Heart left ventricle (tissue), 13 donors: ENCODE data around the gene GATAD2B.

ENCODE experiments used
- POLR2A ChIP-seq, 2 donors: fragments of 450-650 bp; IDR thresholded peaks; one replicate each; pipeline ENCODE4 v1.6.1; 2017; ENCODE audit warnings: antibody characterized with exemption in 2 of 2, mild to moderate bottlenecking in 2 of 2, moderate library complexity in 2 of 2
- TF ChIP-seq, protein P1 (sequence below), 12 donors: fragments of 200-600 bp; sonication (generic) in 4 of 12; IDR thresholded peaks; one replicate each; pipeline versions ENCODE4 v1.5.0 to v1.8.0; 2018 to 2022; ENCODE audit warnings: antibody characterized with exemption in 12 of 12, mild to moderate bottlenecking in 5 of 12
- donor health status: ischemic (EF 13 %, LVEDD 7.1; RV severe dilation, severe dysfunction).
- donor health status: DM: no; HTN: yes; CAD: no.
- donor health status: DM: no; HTN: no; CAD: no.
- donor health status: ischemic (EF 25% LVEDD 6.9; RV normal size, moderate dysfunction).
- donor health status: ischemic (EF 25% LVEDD 5.7; RV mildly dilated, moderate dysfunction).
- donor health status: ischemic (EF 35%, LVEDD 5.7; RV mildly dilated, moderate dysfunction).
- donor health status: nonischemic (EF 11% LVEDD 7.7; RV severe dilation, severe dysfunction).
- donor health status: DM: yes; HTN: yes; CAD: no.
- donor health status: PGD.
- donor health status: ischemic (EF 29% LVEDD 5.4; RV normal size, mild dysfunction).
- donor health status: nonischemic (EF 23%, LVEDD 6.1; RV moderate dilation, normal function).

- TF ChIP-seq, protein P1, sequence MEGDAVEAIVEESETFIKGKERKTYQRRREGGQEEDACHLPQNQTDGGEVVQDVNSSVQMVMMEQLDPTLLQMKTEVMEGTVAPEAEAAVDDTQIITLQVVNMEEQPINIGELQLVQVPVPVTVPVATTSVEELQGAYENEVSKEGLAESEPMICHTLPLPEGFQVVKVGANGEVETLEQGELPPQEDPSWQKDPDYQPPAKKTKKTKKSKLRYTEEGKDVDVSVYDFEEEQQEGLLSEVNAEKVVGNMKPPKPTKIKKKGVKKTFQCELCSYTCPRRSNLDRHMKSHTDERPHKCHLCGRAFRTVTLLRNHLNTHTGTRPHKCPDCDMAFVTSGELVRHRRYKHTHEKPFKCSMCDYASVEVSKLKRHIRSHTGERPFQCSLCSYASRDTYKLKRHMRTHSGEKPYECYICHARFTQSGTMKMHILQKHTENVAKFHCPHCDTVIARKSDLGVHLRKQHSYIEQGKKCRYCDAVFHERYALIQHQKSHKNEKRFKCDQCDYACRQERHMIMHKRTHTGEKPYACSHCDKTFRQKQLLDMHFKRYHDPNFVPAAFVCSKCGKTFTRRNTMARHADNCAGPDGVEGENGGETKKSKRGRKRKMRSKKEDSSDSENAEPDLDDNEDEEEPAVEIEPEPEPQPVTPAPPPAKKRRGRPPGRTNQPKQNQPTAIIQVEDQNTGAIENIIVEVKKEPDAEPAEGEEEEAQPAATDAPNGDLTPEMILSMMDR (IDR thresholded peaks at IDR 0.05): no peak
- TF ChIP-seq POLR2A (IDR thresholded peaks at IDR 0.05): no peak
Measured at GRCh38 chr1:153962088-153963029, 39.6 kb upstream of the GATAD2B start.
